HEK293 (cell line): Measurements from ENCODE around the gene BCAT1.

Experiments used
- CTCF ChIA-PET: fragments of 350-600 bp; formaldehyde crosslinking; extraction: SDS; loops from one replicate; lab custom pipeline; 2021; ENCODE audit warnings: antibody characterized with exemption; lab: Yijun Ruan, JAX
- POLR2A ChIA-PET: fragments of 300-600 bp; formaldehyde crosslinking; extraction: SDS; loops from one replicate; lab custom pipeline; 2020; ENCODE audit warnings: antibody characterized with exemption, inconsistent platforms; lab: Yijun Ruan, JAX
- H3K27ac ChIP-seq: fragments of 200-500 bp; sonication (Bioruptor generic); 2 replicates; pipeline ENCODE4 v1.5.1; 2014; ENCODE audit warnings: low read depth, low read length, control low read depth, inconsistent platforms; ENCODE audit errors: extremely low read depth
- H3K36me3 ChIP-seq, 2 experiments: fragments of 200-500 bp in 1 of 2; sonication (Bioruptor generic) in 1 of 2; 1 replicate in 1 of 2; 2 replicates in 1 of 2; pipeline ENCODE4 v1.5.1; 2014 to 2017; ENCODE audit warnings: inconsistent platforms in 2 of 2, low read length in 2 of 2; ENCODE audit not compliant: control insufficient read depth in 2 of 2, insufficient read depth in 1 of 2
- H3K4me1 ChIP-seq: fragments of 200-500 bp; sonication (Bioruptor generic); 2 replicates; pipeline ENCODE4 v1.5.1; 2014; ENCODE audit warnings: mild to moderate bottlenecking, low read length, inconsistent platforms; ENCODE audit not compliant: control insufficient read depth, insufficient read depth
- H3K4me3 ChIP-seq: 2 replicates; pipeline ENCODE4 v1.5.1; 2011; ENCODE audit warnings: low read depth, mild to moderate bottlenecking, control low read depth, low read length, moderate library complexity
- H3K9me3 ChIP-seq: fragments of 200-500 bp; sonication (Bioruptor generic); 2 replicates; pipeline ENCODE4 v1.5.1; 2014; ENCODE audit warnings: low read depth, low read length, inconsistent platforms; ENCODE audit not compliant: control insufficient read depth, insufficient read depth
- BCL6B ChIP-seq: fragments of 450-650 bp; formaldehyde crosslinking; IDR thresholded peaks from 2 replicates; pipeline ENCODE4 v1.5.1; 2017; ENCODE audit warnings: missing biosample characterization, missing genetic modification characterization
- GFI1B ChIP-seq: fragments of 450-650 bp; formaldehyde crosslinking; IDR thresholded peaks from 2 replicates; pipeline ENCODE4 v1.5.1; 2016; ENCODE audit warnings: missing biosample characterization, missing genetic modification characterization
- MEIS1 ChIP-seq: sonication (generic); formaldehyde crosslinking; IDR thresholded peaks from 2 replicates; pipeline ENCODE4 v1.8.1; 2022; ENCODE audit warnings: missing genetic modification reagents, mild to moderate bottlenecking, borderline replicate concordance
- PRDM2 ChIP-seq: fragments of 450-650 bp; formaldehyde crosslinking; IDR thresholded peaks from 2 replicates; pipeline ENCODE4 v1.5.1; 2016; ENCODE audit warnings: missing biosample characterization, missing genetic modification characterization, borderline replicate concordance
- REPIN1 ChIP-seq: fragments of 450-650 bp; formaldehyde crosslinking; IDR thresholded peaks from 2 replicates; pipeline ENCODE4 v1.5.1; 2017; ENCODE audit warnings: missing biosample characterization, missing genetic modification characterization, low read depth
- ZFP3 ChIP-seq: fragments of 450-650 bp; formaldehyde crosslinking; IDR thresholded peaks from 2 replicates; pipeline ENCODE4 v1.5.1; 2016; ENCODE audit warnings: low read depth, missing biosample characterization, missing genetic modification characterization
- ZNF114 ChIP-seq: fragments of 450-650 bp; formaldehyde crosslinking; IDR thresholded peaks from 2 replicates; pipeline ENCODE4 v1.5.0; 2017; ENCODE audit warnings: missing biosample characterization, missing genetic modification characterization
- ZNF214 ChIP-seq: fragments of 450-650 bp; formaldehyde crosslinking; IDR thresholded peaks from 2 replicates; pipeline ENCODE4 v1.5.1; 2017; ENCODE audit warnings: missing biosample characterization, mild to moderate bottlenecking, missing genetic modification characterization, borderline replicate concordance
- ZNF335 ChIP-seq: fragments of 450-650 bp; formaldehyde crosslinking; conservative IDR thresholded peaks from 2 replicates; pipeline ENCODE4 v1.5.1; 2016; ENCODE audit warnings: missing biosample characterization, missing genetic modification characterization
- ZNF423 ChIP-seq: fragments of 450-650 bp; formaldehyde crosslinking; IDR thresholded peaks from 2 replicates; pipeline ENCODE4 v1.5.1; 2016; ENCODE audit warnings: missing biosample characterization, missing genetic modification characterization
- ZNF514 ChIP-seq: fragments of 450-650 bp; formaldehyde crosslinking; IDR thresholded peaks from 2 replicates; pipeline ENCODE4 v1.5.1; 2016; ENCODE audit warnings: missing biosample characterization, missing genetic modification characterization
- ZNF529 ChIP-seq: fragments of 450-650 bp; formaldehyde crosslinking; IDR thresholded peaks from 2 replicates; pipeline ENCODE4 v1.5.1; 2017; ENCODE audit warnings: missing genetic modification characterization, missing biosample characterization; ENCODE audit not compliant: insufficient replicate concordance
- ZNF621 ChIP-seq: fragments of 450-650 bp; formaldehyde crosslinking; IDR thresholded peaks from 2 replicates; pipeline ENCODE4 v1.5.1; 2017; ENCODE audit warnings: missing biosample characterization, missing genetic modification characterization
- ZNF843 ChIP-seq: fragments of 450-650 bp; formaldehyde crosslinking; IDR thresholded peaks from 2 replicates; pipeline ENCODE4 v1.5.1; 2016; ENCODE audit warnings: missing biosample characterization, missing genetic modification characterization
- TF ChIP-seq, protein P1 (sequence below): fragments of 450-650 bp; formaldehyde crosslinking; IDR thresholded peaks from 2 replicates; pipeline ENCODE4 v1.5.1; 2016; ENCODE audit warnings: missing biosample characterization, missing genetic modification characterization, borderline replicate concordance
- TF ChIP-seq, protein P2 (sequence below): fragments of 450-650 bp; formaldehyde crosslinking; IDR thresholded peaks from 2 replicates; pipeline ENCODE4 v1.5.1; 2016; ENCODE audit warnings: missing biosample characterization, missing genetic modification characterization, borderline replicate concordance

The BCAT1 gene

GRCh38 chr12:24808651-24809050, 140.2 kb downstream of the BCAT1 start (continued):
- TF ChIP-seq, protein P1, sequence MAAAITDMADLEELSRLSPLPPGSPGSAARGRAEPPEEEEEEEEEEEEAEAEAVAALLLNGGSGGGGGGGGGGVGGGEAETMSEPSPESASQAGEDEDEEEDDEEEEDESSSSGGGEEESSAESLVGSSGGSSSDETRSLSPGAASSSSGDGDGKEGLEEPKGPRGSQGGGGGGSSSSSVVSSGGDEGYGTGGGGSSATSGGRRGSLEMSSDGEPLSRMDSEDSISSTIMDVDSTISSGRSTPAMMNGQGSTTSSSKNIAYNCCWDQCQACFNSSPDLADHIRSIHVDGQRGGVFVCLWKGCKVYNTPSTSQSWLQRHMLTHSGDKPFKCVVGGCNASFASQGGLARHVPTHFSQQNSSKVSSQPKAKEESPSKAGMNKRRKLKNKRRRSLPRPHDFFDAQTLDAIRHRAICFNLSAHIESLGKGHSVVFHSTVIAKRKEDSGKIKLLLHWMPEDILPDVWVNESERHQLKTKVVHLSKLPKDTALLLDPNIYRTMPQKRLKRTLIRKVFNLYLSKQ (tag by site-specific recombination): no peak
- TF ChIP-seq BCL6B (tag by site-specific recombination) (no peak), ZNF843 (tag by site-specific recombination) (no peak), ZNF514 (no peak)

DNA sequence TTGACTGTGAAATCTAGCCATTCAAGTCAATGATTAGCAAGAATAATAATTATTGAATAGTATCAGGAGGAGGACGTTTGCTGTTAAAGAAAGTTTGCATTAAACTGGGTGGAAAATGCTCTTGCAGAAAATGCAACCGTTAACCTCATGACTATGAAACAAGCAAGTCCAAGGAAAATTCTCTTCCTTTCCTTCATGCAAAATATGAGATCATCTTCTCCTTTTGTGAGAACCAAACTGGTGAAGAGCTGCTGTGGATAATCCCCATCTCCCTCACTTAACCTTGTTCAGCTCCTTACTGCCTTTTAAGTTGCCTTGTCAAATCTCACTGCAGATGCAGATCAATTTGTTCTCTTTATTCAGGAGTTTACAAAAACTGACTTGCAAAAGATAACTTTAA, 142.5 kb downstream of the BCAT1 start:
- Histone ChIP-seq H3K36me3 (no peaks in the 10 kb centered on the region), H3K27ac (no peak overlapping the region)
- no peak for TF ChIP-seq ZNF114 (tag by site-specific recombination)
- TF ChIP-seq ZFP3 (tag by site-specific recombination): no peak
- TF ChIP-seq GFI1B (tag by site-specific recombination): no peak
- no peak for TF ChIP-seq ZNF621
- TF ChIP-seq MEIS1 (CRISPR knock-in tag): no peak
- TF ChIP-seq REPIN1 (tag by site-specific recombination): no peak
- no peak for TF ChIP-seq ZNF335 (tag by site-specific recombination)
- TF ChIP-seq, all 188 proteins: peak for 0
- H3K4me1 ChIP-seq: no peaks in the 10 kb centered on the region
- ChIA-PET CTCF (no interaction called here), POLR2A (no interaction called here)
- no peaks in the 10 kb centered on the region for H3K9me3 ChIP-seq
- H3K4me3 ChIP-seq: no peak overlapping the region

DNA sequence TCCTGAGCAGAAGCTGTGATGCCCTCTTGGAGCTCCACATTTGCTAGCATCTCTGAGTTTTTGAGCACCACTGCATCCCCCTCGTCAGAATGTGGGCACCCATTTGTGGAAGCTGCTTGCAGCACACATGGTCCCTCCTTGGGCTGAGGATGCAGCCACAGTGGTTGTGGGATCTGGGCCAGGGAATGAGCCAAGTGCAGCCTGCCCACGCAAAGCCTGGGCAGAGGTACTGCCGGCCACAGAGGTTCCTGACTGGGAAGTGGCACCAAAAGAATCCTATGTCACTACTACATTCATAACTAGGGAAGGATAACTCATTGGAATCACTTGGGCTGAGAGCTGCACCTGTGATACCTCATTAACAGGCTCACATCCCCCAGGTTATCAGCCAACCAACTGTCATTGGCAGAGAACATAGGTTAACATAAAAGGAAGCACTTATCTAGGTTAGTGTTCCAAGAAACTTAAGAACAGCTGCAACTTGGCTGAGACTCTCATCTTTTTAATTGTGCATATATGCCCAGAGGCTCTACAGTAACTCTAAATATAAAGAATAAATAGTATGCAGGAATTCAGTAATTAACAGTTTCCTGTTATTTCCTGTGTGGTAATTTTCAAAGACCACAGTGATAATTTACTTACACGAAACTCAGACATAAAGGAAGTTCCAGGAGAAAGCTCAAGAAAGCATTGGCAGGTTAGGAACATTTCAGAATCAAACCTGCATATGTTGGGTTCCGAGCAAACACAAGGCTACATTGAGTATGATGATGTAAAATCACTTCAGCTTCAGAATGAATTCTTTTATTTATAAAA, 145.3 kb downstream of the BCAT1 start:
- Histone ChIP-seq H3K9me3 (no peaks in the 10 kb centered on the region), H3K27ac (no peak overlapping the region), H3K36me3 (no peaks in the 10 kb centered on the region), H3K4me3 (no peak overlapping the region), H3K4me1 (no peaks in the 10 kb centered on the region)
- CTCF ChIA-PET: no interaction called here
- POLR2A ChIA-PET: no interaction called here
- TF ChIP-seq ZNF423 (tag by site-specific recombination): no peak

- ChIA-PET CTCF (no interaction called here), POLR2A (no interaction called here)
- Histone ChIP-seq H3K9me3 (no peaks in the 10 kb centered on the region), H3K27ac (no peak overlapping the region), H3K36me3 (no peaks in the 10 kb centered on the region), H3K4me3 (no peak overlapping the region), H3K4me1 (no peaks in the 10 kb centered on the region)
- TF ChIP-seq PRDM2 (tag by site-specific recombination) (no peak), ZNF529 (tag by site-specific recombination) (no peak), ZNF214 (tag by site-specific recombination) (no peak)
- TF ChIP-seq, protein P2, sequence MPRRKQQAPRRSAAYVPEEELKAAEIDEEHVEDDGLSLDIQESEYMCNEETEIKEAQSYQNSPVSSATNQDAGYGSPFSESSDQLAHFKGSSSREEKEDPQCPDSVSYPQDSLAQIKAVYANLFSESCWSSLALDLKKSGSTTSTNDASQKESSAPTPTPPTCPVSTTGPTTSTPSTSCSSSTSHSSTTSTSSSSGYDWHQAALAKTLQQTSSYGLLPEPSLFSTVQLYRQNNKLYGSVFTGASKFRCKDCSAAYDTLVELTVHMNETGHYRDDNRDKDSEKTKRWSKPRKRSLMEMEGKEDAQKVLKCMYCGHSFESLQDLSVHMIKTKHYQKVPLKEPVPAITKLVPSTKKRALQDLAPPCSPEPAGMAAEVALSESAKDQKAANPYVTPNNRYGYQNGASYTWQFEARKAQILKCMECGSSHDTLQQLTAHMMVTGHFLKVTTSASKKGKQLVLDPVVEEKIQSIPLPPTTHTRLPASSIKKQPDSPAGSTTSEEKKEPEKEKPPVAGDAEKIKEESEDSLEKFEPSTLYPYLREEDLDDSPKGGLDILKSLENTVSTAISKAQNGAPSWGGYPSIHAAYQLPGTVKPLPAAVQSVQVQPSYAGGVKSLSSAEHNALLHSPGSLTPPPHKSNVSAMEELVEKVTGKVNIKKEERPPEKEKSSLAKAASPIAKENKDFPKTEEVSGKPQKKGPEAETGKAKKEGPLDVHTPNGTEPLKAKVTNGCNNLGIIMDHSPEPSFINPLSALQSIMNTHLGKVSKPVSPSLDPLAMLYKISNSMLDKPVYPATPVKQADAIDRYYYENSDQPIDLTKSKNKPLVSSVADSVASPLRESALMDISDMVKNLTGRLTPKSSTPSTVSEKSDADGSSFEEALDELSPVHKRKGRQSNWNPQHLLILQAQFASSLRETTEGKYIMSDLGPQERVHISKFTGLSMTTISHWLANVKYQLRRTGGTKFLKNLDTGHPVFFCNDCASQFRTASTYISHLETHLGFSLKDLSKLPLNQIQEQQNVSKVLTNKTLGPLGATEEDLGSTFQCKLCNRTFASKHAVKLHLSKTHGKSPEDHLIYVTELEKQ (tag by site-specific recombination): no peak
Observed at GRCh38 chr12:24798335-24798734, 150.6 kb downstream of the BCAT1 start.
